Measurements from ENCODE around the gene PRKCH. TPM values are rescaled to one million over a fixed set of nuclear protein-coding genes. Genes with fewer than 3 reads are reported as not detected.

The PRKCH gene
- total RNA-seq, 1 experiment from 2014 or later: 170 TPM

- POLR2A ChIA-PET (ENCODE audit: unreplicated experiment): interaction anchor here (0.7 kb wide), 1 partner anchor 12 kb away, joined by 5 read pairs; the partner anchor contains the start of gene PRKCH
- H3K79me2 ChIP-seq (ENCODE audit: low read length): peaks cover 26% of the 10 kb centered on the region; the same call in 1 of the 2 replicates
Measured at GRCh38 chr14:61333087-61333486, 11.7 kb downstream of the PRKCH start.

GRCh38 chr14:61334197-61334701 is 12.9 kb downstream of the PRKCH start:
- H4K20me1 ChIP-seq (ENCODE audit: low read length): no peaks in the 10 kb centered on the region
- TF ChIP-seq EZH2phosphoT487 (IDR thresholded peaks at IDR 0.05; ENCODE audit: borderline replicate concordance, low read length): no peak
- no peak for TF ChIP-seq EZH2 (IDR thresholded peaks at IDR 0.05; ENCODE audit: low read length, unreplicated experiment)
- TF ChIP-seq CTCF (conservative IDR thresholded peaks at IDR 0.05; ENCODE audit: low read depth, low read length): no peak
- no peak overlapping the region for H3K4me2 ChIP-seq (ENCODE audit: low read length)
- no peak for DNase-seq
- H3K4me3 ChIP-seq (ENCODE audit: low read length): no peak overlapping the region
- no peaks in the 10 kb centered on the region for H3K9me2 ChIP-seq (replicated peaks; ENCODE audit: low read length)
- no TSS peak for BruUV-seq (replicated peaks)
- H3K9ac ChIP-seq (ENCODE audit: low read length): no peak overlapping the region
- H3F3A ChIP-seq (ENCODE audit: low read length, unreplicated experiment): no peaks in the 10 kb centered on the region
- intact Hi-C loops (cut with micrococcal nuclease): no loop called here
- no peaks in the 10 kb centered on the region for H3K36me3 ChIP-seq (ENCODE audit: low read depth, low read length)
- ChIA-PET CTCF (no interaction called here), POLR2A (ENCODE audit: unreplicated experiment) (no interaction called here)
- H3K27ac ChIP-seq (ENCODE audit: low read length): no peak overlapping the region
- H3K79me2 ChIP-seq (ENCODE audit: low read length): peaks cover 30% of the 10 kb centered on the region; the same call in 1 of the 2 replicates
- no peak for ATAC-seq
- no peaks in the 10 kb centered on the region for H3K9me3 ChIP-seq (ENCODE audit: low read length)
- H3K27me3 ChIP-seq (ENCODE audit: low read length): no peaks in the 10 kb centered on the region
- no peaks in the 10 kb centered on the region for H3K4me1 ChIP-seq (ENCODE audit: insufficient read depth, low read length)
- H2AFZ ChIP-seq (ENCODE audit: low read length): no peak overlapping the region

More at GRCh38 chr14:61333087-61333486, 11.7 kb downstream of the PRKCH start:
- Histone ChIP-seq H3K27me3 (ENCODE audit: low read length) (no peaks in the 10 kb centered on the region), H3K4me1 (ENCODE audit: insufficient read depth, low read length) (no peaks in the 10 kb centered on the region), H3K9me3 (ENCODE audit: low read length) (no peaks in the 10 kb centered on the region), H3K9ac (ENCODE audit: low read length) (no peak overlapping the region), H3K4me3 (ENCODE audit: low read length) (no peak overlapping the region), H3K36me3 (ENCODE audit: low read depth, low read length) (no peaks in the 10 kb centered on the region), H2AFZ (ENCODE audit: low read length) (no peak overlapping the region), H3K9me2 (replicated peaks; ENCODE audit: low read length) (no peaks in the 10 kb centered on the region), H4K20me1 (ENCODE audit: low read length) (no peaks in the 10 kb centered on the region), H3K27ac (ENCODE audit: low read length) (no peak overlapping the region), H3F3A (ENCODE audit: low read length, unreplicated experiment) (no peaks in the 10 kb centered on the region), H3K4me2 (ENCODE audit: low read length) (no peak overlapping the region)
- DNase-seq (no peak), ATAC-seq (no peak)
- TF ChIP-seq CTCF (conservative IDR thresholded peaks at IDR 0.05; ENCODE audit: low read depth, low read length): no peak
- no peak for TF ChIP-seq EZH2phosphoT487 (IDR thresholded peaks at IDR 0.05; ENCODE audit: borderline replicate concordance, low read length)
- no peak for TF ChIP-seq EZH2 (IDR thresholded peaks at IDR 0.05; ENCODE audit: low read length, unreplicated experiment)
- no TSS peak for BruUV-seq (replicated peaks)
- CTCF ChIA-PET: interaction anchor here (0.6 kb wide), 1 partner anchor 33 kb away, joined by 3 read pairs; no protein-coding TSS in a partner anchor
- intact Hi-C loops (cut with micrococcal nuclease): no loop called here

DNA sequence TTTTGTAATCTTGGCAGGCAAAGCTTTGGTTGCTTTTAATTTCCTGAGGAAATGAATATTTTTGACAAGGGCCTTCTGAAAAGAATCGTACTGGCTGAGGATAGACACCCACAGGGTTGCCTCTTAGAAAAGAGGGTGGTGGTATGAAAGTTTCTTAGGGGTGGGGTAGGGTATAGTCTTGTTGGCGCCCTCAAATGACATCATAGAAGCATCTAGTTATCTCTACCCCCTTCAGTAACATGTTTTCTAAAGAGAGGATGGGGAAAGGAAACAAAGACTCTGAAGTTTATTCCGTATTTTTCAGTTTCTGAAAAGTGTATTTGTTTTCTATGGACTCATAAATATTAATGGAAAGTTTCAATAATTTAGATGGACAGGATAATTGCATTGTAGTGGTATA is 13.7 kb downstream of the PRKCH start:
- no peaks in the 10 kb centered on the region for H3K4me1 ChIP-seq (ENCODE audit: insufficient read depth, low read length)
- no peak overlapping the region for H3K27ac ChIP-seq (ENCODE audit: low read length)
- DNase-seq (no peak), ATAC-seq (no peak)
- H2AFZ ChIP-seq (ENCODE audit: low read length): no peak overlapping the region
- no peaks in the 10 kb centered on the region for H3K27me3 ChIP-seq (ENCODE audit: low read length)
- no peaks in the 10 kb centered on the region for H3K9me2 ChIP-seq (replicated peaks; ENCODE audit: low read length)
- ChIA-PET POLR2A (ENCODE audit: unreplicated experiment) (no interaction called here), CTCF (no interaction called here)
- no peak overlapping the region for H3K9ac ChIP-seq (ENCODE audit: low read length)
- H3K9me3 ChIP-seq (ENCODE audit: low read length): no peaks in the 10 kb centered on the region
- no peak overlapping the region for H3K4me2 ChIP-seq (ENCODE audit: low read length)
- TF ChIP-seq EZH2phosphoT487 (IDR thresholded peaks at IDR 0.05; ENCODE audit: borderline replicate concordance, low read length) (no peak), CTCF (conservative IDR thresholded peaks at IDR 0.05; ENCODE audit: low read depth, low read length) (no peak), EZH2 (IDR thresholded peaks at IDR 0.05; ENCODE audit: low read length, unreplicated experiment) (no peak)
- no peak overlapping the region for H3K4me3 ChIP-seq (ENCODE audit: low read length)
- H3F3A ChIP-seq (ENCODE audit: low read length, unreplicated experiment): no peaks in the 10 kb centered on the region
- peaks cover 30% of the 10 kb centered on the region; the same call in 1 of the 2 replicates for H3K79me2 ChIP-seq (ENCODE audit: low read length)
- no TSS peak for BruUV-seq (replicated peaks)
- H4K20me1 ChIP-seq (ENCODE audit: low read length): no peaks in the 10 kb centered on the region
- intact Hi-C loops (cut with micrococcal nuclease): no loop called here
- no peaks in the 10 kb centered on the region for H3K36me3 ChIP-seq (ENCODE audit: low read depth, low read length)
